Keratinocyte (primary cell): ENCODE measurements around the gene SLC23A2. TPM values are rescaled to one million over a fixed set of nuclear protein-coding genes. Genes with fewer than 3 reads are reported as not detected.

Source experiments
- DNase-seq: peaks from one replicate; pipeline ENCODE4 v3.0.0-alpha.2; 2011; ENCODE audit warnings: low read depth, missing footprints, low spot score
- FAIRE-seq: peaks from 2 replicates; lab custom pipeline; 2011; peaks lifted over from hg19 to GRCh38; lab: Jason Lieb, UNC
- H2AFZ ChIP-seq: 2 replicates; pipeline ENCODE4 v1.6.0; 2012; ENCODE audit warnings: low read length, control low read depth, inconsistent platforms; ENCODE audit not compliant: control insufficient read depth
- H3K27ac ChIP-seq: 2 replicates; pipeline ENCODE4 v1.5.1; 2011; ENCODE audit warnings: low read length; ENCODE audit not compliant: control insufficient read depth, insufficient read depth
- H3K27me3 ChIP-seq: 3 replicates; pipeline ENCODE4 v1.6.0; 2011; ENCODE audit warnings: low read length; ENCODE audit not compliant: control insufficient read depth, insufficient read depth; ENCODE audit errors: extremely low read depth
- H3K36me3 ChIP-seq, 2 experiments: 2 replicates in 1 of 2; 3 replicates in 1 of 2; pipeline ENCODE4 v1.5.1; 2011; ENCODE audit warnings: low read length in 2 of 2, mild to moderate bottlenecking in 1 of 2; ENCODE audit not compliant: control insufficient read depth in 2 of 2, insufficient read depth in 2 of 2; ENCODE audit errors: extremely low read depth in 1 of 2
- H3K4me1 ChIP-seq: 3 replicates; pipeline ENCODE4 v1.5.1; 2011; ENCODE audit warnings: low read length; ENCODE audit not compliant: control insufficient read depth, insufficient read depth; ENCODE audit errors: extremely low read depth
- H3K4me2 ChIP-seq: 3 replicates; pipeline ENCODE4 v1.6.0; 2011; ENCODE audit warnings: low read depth, low read length; ENCODE audit not compliant: control insufficient read depth, insufficient read depth; ENCODE audit errors: extremely low read depth
- H3K4me3 ChIP-seq, 3 experiments: fragments of 200-600 bp in 1 of 3; sonication (generic) in 1 of 3; 2 replicates in 2 of 3; 3 replicates in 1 of 3; pipeline ENCODE4 v1.5.1; 2011 to 2016; ENCODE audit warnings: low read length in 3 of 3, mild to moderate bottlenecking in 3 of 3, control low read depth in 2 of 3, inconsistent platforms in 1 of 3, low read depth in 1 of 3, mixed read lengths in 1 of 3, mixed run types in 1 of 3, moderate library complexity in 1 of 3; ENCODE audit not compliant: control insufficient read depth in 2 of 3, insufficient read depth in 2 of 3; ENCODE audit errors: extremely low read depth in 1 of 3
- H3K79me2 ChIP-seq: 2 replicates; pipeline ENCODE4 v1.6.0; 2012; ENCODE audit warnings: low read length; ENCODE audit not compliant: control insufficient read depth, insufficient read depth
- H3K9ac ChIP-seq: 3 replicates; pipeline ENCODE4 v1.6.0; 2011; ENCODE audit warnings: low read length; ENCODE audit not compliant: control insufficient read depth, insufficient read depth; ENCODE audit errors: extremely low read depth
- H3K9me1 ChIP-seq: 3 replicates; pipeline ENCODE4 v1.6.0; 2011; ENCODE audit warnings: low read length; ENCODE audit not compliant: control insufficient read depth, insufficient read depth; ENCODE audit errors: extremely low read depth
- H3K9me3 ChIP-seq: 2 replicates; pipeline ENCODE4 v1.5.1; 2012; ENCODE audit warnings: low read depth, low read length; ENCODE audit not compliant: control insufficient read depth
- H4K20me1 ChIP-seq: 3 replicates; pipeline ENCODE4 v1.6.0; 2011; ENCODE audit warnings: low read length; ENCODE audit not compliant: control insufficient read depth, insufficient read depth; ENCODE audit errors: extremely low read depth
- CTCF ChIP-seq, 3 experiments: IDR thresholded peaks in 1 of 3; conservative IDR thresholded peaks in 1 of 3; optimal IDR thresholded peaks in 1 of 3; 2 replicates in 2 of 3; 3 replicates in 1 of 3; pipeline versions ENCODE3 to v1.5.1; 2011; ENCODE audit warnings: low read length in 3 of 3, mild to moderate bottlenecking in 3 of 3, moderate library complexity in 2 of 3, control low read depth in 1 of 3, inconsistent platforms in 1 of 3; ENCODE audit not compliant: insufficient read depth in 2 of 3; ENCODE audit errors: extremely low read depth in 1 of 3
- EZH2 ChIP-seq: IDR thresholded peaks from one replicate; pipeline ENCODE4 v1.6.1; 2012; ENCODE audit warnings: inconsistent platforms, mild to moderate bottlenecking, low read length, moderate library complexity
- dilution Hi-C: fragments of 300-500 bp; cut with MboI; formaldehyde crosslinking; loops from one replicate; pipeline ENCODE4 v1.7.0; 2020; ENCODE audit warnings: low sequenced_read_pairs; ENCODE audit not compliant: extremely low pct_ligation_motif_present
- polyA plus RNA-seq, 5 experiments: library from polyadenylated mRNA; depleted of rRNA in 3 of 5; stranded (reverse) in 3 of 5; stranded (forward) in 1 of 5; unstranded in 1 of 5; fragments of >200 nt; gene quantifications; 1 replicate in 1 of 5; 2 replicates in 3 of 5; 3 replicates in 1 of 5; pipeline versions ENCODE4 v1.2.1 to v1.2.3, GENCODE V29; 2011 to 2012; ENCODE audit warnings: missing spikeins in 2 of 5, low read depth in 1 of 5, low replicate concordance in 1 of 5

Gene SLC23A2
- polyA plus RNA-seq, 1 donor (not counting 4 experiments of a cell fraction or from before 2014, with no cell fraction given) = 13.4 TPM

DNA sequence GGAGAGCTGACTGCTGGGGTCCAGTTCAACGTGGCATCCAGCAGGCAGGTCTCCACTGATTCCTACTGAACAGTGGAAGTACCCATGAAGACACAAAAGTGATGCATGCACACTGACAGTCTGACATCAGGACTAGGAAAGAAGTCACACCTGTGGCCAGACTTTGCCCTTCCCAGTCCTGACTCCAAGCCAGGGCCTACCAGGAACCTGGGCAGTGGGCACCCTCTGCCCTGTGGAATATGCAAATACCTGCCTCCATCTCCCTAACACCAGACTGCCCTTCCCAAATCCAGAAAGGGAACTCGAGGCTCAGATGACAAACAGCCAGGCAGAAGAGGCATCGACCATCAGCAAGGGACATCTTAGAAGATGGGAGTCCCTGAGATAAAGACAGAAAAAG lies 50.9 kb downstream of the SLC23A2 start:
- Histone ChIP-seq H3K9me3 (no peaks in the 10 kb centered on the region), H3K9me1 (no peaks in the 10 kb centered on the region), H2AFZ (no peak overlapping the region), H3K27ac (peak overlapping the region; percentile 68), H3K4me3 (no peak overlapping the region), H3K9ac (peak overlapping the region; percentile 37), H3K27me3 (no peaks in the 10 kb centered on the region), H3K4me2 (no peak overlapping the region), H4K20me1 (no peaks in the 10 kb centered on the region), H3K36me3 (peaks cover 0 to 2% of the 10 kb centered on the region in 2 experiments), H3K79me2 (peaks cover 2% of the 10 kb centered on the region), H3K4me1 (peaks cover 19% of the 10 kb centered on the region)
- DNase-seq (no peak), FAIRE-seq (no peak)
- dilution Hi-C loops = no loop called here
- no peak for TF ChIP-seq EZH2
- no peak for TF ChIP-seq CTCF (optimal IDR thresholded peaks at IDR 0.05 in 1 of 3, IDR thresholded peaks at IDR 0.05 in 1 of 3, conservative IDR thresholded peaks at IDR 0.05 in 1 of 3; ENCODE audit: extremely low read depth in 1 of 3, insufficient read depth in 2 of 3, low read length in 3 of 3)

- no peak overlapping the region for H3K4me2 ChIP-seq
- peaks cover 2% of the 10 kb centered on the region for H3K79me2 ChIP-seq
- no peaks in the 10 kb centered on the region for H3K9me1 ChIP-seq
- TF ChIP-seq EZH2 = no peak
- TF ChIP-seq CTCF (optimal IDR thresholded peaks at IDR 0.05 in 1 of 3, IDR thresholded peaks at IDR 0.05 in 1 of 3, conservative IDR thresholded peaks at IDR 0.05 in 1 of 3; ENCODE audit: extremely low read depth in 1 of 3, insufficient read depth in 2 of 3, low read length in 3 of 3) = peak; percentile 41 to 62 (median 61)
- H3K9me3 ChIP-seq = no peaks in the 10 kb centered on the region
- DNase-seq (no peak), FAIRE-seq (no peak)
- H3K4me3 ChIP-seq = no peak overlapping the region
- no peak overlapping the region for H3K9ac ChIP-seq
- H2AFZ ChIP-seq = no peak overlapping the region
- peaks cover 19% of the 10 kb centered on the region for H3K4me1 ChIP-seq
- no peaks in the 10 kb centered on the region for H4K20me1 ChIP-seq
- H3K36me3 ChIP-seq = peaks cover 0 to 2% of the 10 kb centered on the region in 2 experiments
- H3K27ac ChIP-seq = no peak overlapping the region
- dilution Hi-C loops = no loop called here
- H3K27me3 ChIP-seq = no peaks in the 10 kb centered on the region
These were observed 51.5 kb downstream of the SLC23A2 start for GRCh38 chr20:4949833-4950178.
